ENCODE results near the gene G6PC3.
"Not testable (repeated sequence)": the region's sequence is repeated elsewhere in the genome, so short reads cannot be mapped to it uniquely, and the experiment has no call there.

G6PC3 gene

GRCh38 chr17:44118427-44119050, 48.0 kb downstream of the G6PC3 start:
- Histone ChIP-seq H3K36me3 (replicated peaks in 1 of 2; ENCODE audit: control insufficient read depth in 2 of 2, insufficient read depth in 2 of 2, low read length in 2 of 2) (peaks cover 0 to 9% of the 10 kb centered on the region in 2 donors), H3K4me2 (ENCODE audit: insufficient read depth, low read length, poor library complexity, severe bottlenecking) (no peak overlapping the region), H3K4me3 (ENCODE audit: low read length in 2 of 2) (no peak overlapping the region), H3K9ac (ENCODE audit: low read depth, low read length, poor library complexity) (no peak overlapping the region), H3K14ac (ENCODE audit: low read length) (no peak overlapping the region), H3K79me1 (ENCODE audit: low read depth, low read length) (peaks cover 10% of the 10 kb centered on the region), H2AK5ac (ENCODE audit: low read depth, low read length) (no peak overlapping the region), H3K4ac (ENCODE audit: low read length) (no peak overlapping the region), H3K23ac (ENCODE audit: low read depth, low read length, poor library complexity) (no peak overlapping the region), H2BK15ac (ENCODE audit: low read length) (no peak overlapping the region), H3K4me1 (ENCODE audit: control insufficient read depth in 2 of 2, insufficient read depth in 1 of 2, low read depth in 1 of 2, low read length in 2 of 2) (peaks cover 14 to 29% of the 10 kb centered on the region in 2 donors), H3K27me3 (ENCODE audit: control insufficient read depth in 3 of 3, insufficient read depth in 3 of 3, low read depth in 1 of 3, low read length in 3 of 3) (no peaks in the 10 kb centered on the region), H4K8ac (ENCODE audit: low read depth, low read length) (no peak overlapping the region), H3K27ac (replicated peaks; ENCODE audit: low read length) (no peak overlapping the region), H4K91ac (ENCODE audit: low read depth, low read length, poor library complexity) (no peak overlapping the region), H2BK120ac (ENCODE audit: low read depth, low read length) (no peak overlapping the region), H2AFZ (ENCODE audit: low read length) (no peak overlapping the region), H3K9me3 (replicated peaks in 1 of 2; ENCODE audit: control insufficient read depth in 2 of 2, insufficient read depth in 1 of 2, low read depth in 1 of 2, low read length in 2 of 2) (no peaks in the 10 kb centered on the region), H2BK12ac (ENCODE audit: low read length) (no peak overlapping the region), H3K18ac (ENCODE audit: low read length) (no peak overlapping the region), H2BK5ac (ENCODE audit: low read length) (no peak overlapping the region)
- no peak for DNase-seq (ENCODE audit: low spot score)
- WGBS, 2 donors (ENCODE audit: extremely low coverage in 2 of 2, insufficient read length in 2 of 2, insufficient replicate concordance in 1 of 2), result no CpG with 5 or more reads among the region's 10 CpGs

DNA sequence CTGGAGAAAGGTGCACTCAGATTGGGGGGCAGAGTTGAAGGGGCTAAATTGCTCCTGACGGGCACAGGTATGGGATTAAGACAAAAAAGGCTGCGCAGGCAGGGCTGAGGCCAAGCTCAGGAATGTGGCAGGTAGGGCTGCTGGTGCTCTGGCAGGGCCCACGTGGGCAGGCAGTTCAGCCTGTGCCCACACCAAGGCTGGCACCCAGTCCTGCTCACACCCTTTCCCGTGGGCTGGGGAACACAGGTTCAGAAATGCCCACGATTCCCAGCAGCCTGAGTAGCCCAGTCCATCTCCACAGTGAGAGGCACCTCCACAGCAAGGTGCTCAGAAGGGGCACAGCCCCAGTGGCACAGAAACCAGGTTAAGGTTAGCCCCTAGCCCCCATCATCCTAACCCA, 48.5 kb downstream of the G6PC3 start:
- H3K18ac ChIP-seq (ENCODE audit: low read length), result peak overlapping the region; percentile 49
- H3K4me2 ChIP-seq (ENCODE audit: insufficient read depth, low read length, poor library complexity, severe bottlenecking), result no peak overlapping the region
- H2AK5ac ChIP-seq (ENCODE audit: low read depth, low read length), result peak overlapping the region; percentile 47
- no peak overlapping the region for H2BK120ac ChIP-seq (ENCODE audit: low read depth, low read length)
- no peak for DNase-seq (ENCODE audit: low spot score)
- no peak overlapping the region for H3K4me3 ChIP-seq (ENCODE audit: low read length in 2 of 2)
- no peaks in the 10 kb centered on the region for H3K27me3 ChIP-seq (ENCODE audit: control insufficient read depth in 3 of 3, insufficient read depth in 3 of 3, low read depth in 1 of 3, low read length in 3 of 3)
- H3K9ac ChIP-seq (ENCODE audit: low read depth, low read length, poor library complexity), result peak overlapping the region; percentile 55
- H4K8ac ChIP-seq (ENCODE audit: low read depth, low read length), result no peak overlapping the region
- peak overlapping the region; percentile 4 for H3K23ac ChIP-seq (ENCODE audit: low read depth, low read length, poor library complexity)
- no peaks in the 10 kb centered on the region for H3K9me3 ChIP-seq (replicated peaks in 1 of 2; ENCODE audit: control insufficient read depth in 2 of 2, insufficient read depth in 1 of 2, low read depth in 1 of 2, low read length in 2 of 2)
- no peak overlapping the region for H2BK5ac ChIP-seq (ENCODE audit: low read length)
- peaks cover 0 to 9% of the 10 kb centered on the region in 2 donors for H3K36me3 ChIP-seq (replicated peaks in 1 of 2; ENCODE audit: control insufficient read depth in 2 of 2, insufficient read depth in 2 of 2, low read length in 2 of 2)
- no peak overlapping the region for H2BK12ac ChIP-seq (ENCODE audit: low read length)
- no peak overlapping the region for H2BK15ac ChIP-seq (ENCODE audit: low read length)
- H4K91ac ChIP-seq (ENCODE audit: low read depth, low read length, poor library complexity), result peak overlapping the region; percentile 8
- H3K27ac ChIP-seq (replicated peaks; ENCODE audit: low read length), result no peak overlapping the region
- no peak overlapping the region for H2AFZ ChIP-seq (ENCODE audit: low read length)
- no CpG with 5 or more reads among the region's 5 CpGs for WGBS, 2 donors (ENCODE audit: extremely low coverage in 2 of 2, insufficient read length in 2 of 2, insufficient replicate concordance in 1 of 2)
- H3K14ac ChIP-seq (ENCODE audit: low read length), result no peak overlapping the region
- H3K4ac ChIP-seq (ENCODE audit: low read length), result peak overlapping the region; percentile 41
- peaks cover 10% of the 10 kb centered on the region for H3K79me1 ChIP-seq (ENCODE audit: low read depth, low read length)
- H3K4me1 ChIP-seq (ENCODE audit: control insufficient read depth in 2 of 2, insufficient read depth in 1 of 2, low read depth in 1 of 2, low read length in 2 of 2), result peaks cover 15 to 31% of the 10 kb centered on the region in 2 donors

DNA sequence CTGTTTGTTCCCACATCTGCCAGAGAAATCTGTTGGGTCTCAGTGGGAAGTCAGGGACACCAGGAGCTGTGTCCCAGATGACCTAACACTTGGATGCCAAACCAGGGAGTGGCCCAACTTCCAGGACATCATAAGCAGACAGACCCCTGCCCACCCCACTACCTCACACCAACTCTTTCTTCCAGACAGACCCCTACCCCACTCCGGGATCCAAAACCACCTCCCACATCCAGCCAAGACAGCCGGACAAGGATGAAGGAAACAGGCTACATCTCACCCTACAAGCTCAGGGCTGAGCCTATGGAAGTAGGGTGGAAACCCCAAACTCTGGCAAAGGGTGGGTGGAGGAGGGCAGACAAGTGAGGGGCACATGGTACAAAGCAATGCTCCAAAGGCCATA, 49.3 kb downstream of the G6PC3 start:
- WGBS, 2 donors (ENCODE audit: extremely low coverage in 2 of 2, insufficient read length in 2 of 2, insufficient replicate concordance in 1 of 2), result no CpG with 5 or more reads among the region's 2 CpGs

GRCh38 chr17:44120281-44120680, 49.7 kb downstream of the G6PC3 start:
- H3K4me3 ChIP-seq (ENCODE audit: low read length in 2 of 2); H2BK120ac ChIP-seq (ENCODE audit: low read depth, low read length); H2BK15ac ChIP-seq (ENCODE audit: low read length); H2BK5ac ChIP-seq (ENCODE audit: low read length); H2BK12ac ChIP-seq (ENCODE audit: low read length); H3K9ac ChIP-seq (ENCODE audit: low read depth, low read length, poor library complexity); H3K36me3 ChIP-seq (replicated peaks in 1 of 2; ENCODE audit: control insufficient read depth in 2 of 2, insufficient read depth in 2 of 2, low read length in 2 of 2); H3K4me2 ChIP-seq (ENCODE audit: insufficient read depth, low read length, poor library complexity, severe bottlenecking); H3K4ac ChIP-seq (ENCODE audit: low read length); H3K14ac ChIP-seq (ENCODE audit: low read length); H2AFZ ChIP-seq (ENCODE audit: low read length); H3K9me3 ChIP-seq (replicated peaks in 1 of 2; ENCODE audit: control insufficient read depth in 2 of 2, insufficient read depth in 1 of 2, low read depth in 1 of 2, low read length in 2 of 2); H4K8ac ChIP-seq (ENCODE audit: low read depth, low read length); H3K23ac ChIP-seq (ENCODE audit: low read depth, low read length, poor library complexity); H2AK5ac ChIP-seq (ENCODE audit: low read depth, low read length); H3K18ac ChIP-seq (ENCODE audit: low read length); H3K27ac ChIP-seq (replicated peaks; ENCODE audit: low read length); DNase-seq (ENCODE audit: low spot score); H3K27me3 ChIP-seq (ENCODE audit: control insufficient read depth in 3 of 3, insufficient read depth in 3 of 3, low read depth in 1 of 3, low read length in 3 of 3); H3K79me1 ChIP-seq (ENCODE audit: low read depth, low read length); H4K91ac ChIP-seq (ENCODE audit: low read depth, low read length, poor library complexity): not testable (repeated sequence)
- no CpG with 5 or more reads among the region's 11 CpGs for WGBS, 2 donors (ENCODE audit: extremely low coverage in 2 of 2, insufficient read length in 2 of 2, insufficient replicate concordance in 1 of 2)
- peaks cover 16 to 31% of the 10 kb centered on the region in 2 donors for H3K4me1 ChIP-seq (ENCODE audit: control insufficient read depth in 2 of 2, insufficient read depth in 1 of 2, low read depth in 1 of 2, low read length in 2 of 2)

More for the DNA sequence above, 49.3 kb downstream of the G6PC3 start:
- peaks cover 16 to 31% of the 10 kb centered on the region in 2 donors for H3K4me1 ChIP-seq (ENCODE audit: control insufficient read depth in 2 of 2, insufficient read depth in 1 of 2, low read depth in 1 of 2, low read length in 2 of 2)
- H2BK5ac ChIP-seq (ENCODE audit: low read length), result no peak overlapping the region
- H3K18ac ChIP-seq (ENCODE audit: low read length), result no peak overlapping the region
- H3K9ac ChIP-seq (ENCODE audit: low read depth, low read length, poor library complexity), result no peak overlapping the region
- DNase-seq (ENCODE audit: low spot score), result no peak
- peaks cover 8% of the 10 kb centered on the region for H3K79me1 ChIP-seq (ENCODE audit: low read depth, low read length)
- no peak overlapping the region for H2AK5ac ChIP-seq (ENCODE audit: low read depth, low read length)
- no peak overlapping the region for H2AFZ ChIP-seq (ENCODE audit: low read length)
- no peaks in the 10 kb centered on the region for H3K27me3 ChIP-seq (ENCODE audit: control insufficient read depth in 3 of 3, insufficient read depth in 3 of 3, low read depth in 1 of 3, low read length in 3 of 3)
- no peak overlapping the region for H3K4me2 ChIP-seq (ENCODE audit: insufficient read depth, low read length, poor library complexity, severe bottlenecking)
- H3K27ac ChIP-seq (replicated peaks; ENCODE audit: low read length), result no peak overlapping the region
- no peaks in the 10 kb centered on the region for H3K9me3 ChIP-seq (replicated peaks in 1 of 2; ENCODE audit: control insufficient read depth in 2 of 2, insufficient read depth in 1 of 2, low read depth in 1 of 2, low read length in 2 of 2)
- no peak overlapping the region for H3K14ac ChIP-seq (ENCODE audit: low read length)
- H2BK12ac ChIP-seq (ENCODE audit: low read length), result no peak overlapping the region
- H2BK120ac ChIP-seq (ENCODE audit: low read depth, low read length), result no peak overlapping the region
- peaks cover 0 to 9% of the 10 kb centered on the region in 2 donors for H3K36me3 ChIP-seq (replicated peaks in 1 of 2; ENCODE audit: control insufficient read depth in 2 of 2, insufficient read depth in 2 of 2, low read length in 2 of 2)
- H4K8ac ChIP-seq (ENCODE audit: low read depth, low read length), result no peak overlapping the region
- H3K4me3 ChIP-seq (ENCODE audit: low read length in 2 of 2), result no peak overlapping the region
- no peak overlapping the region for H2BK15ac ChIP-seq (ENCODE audit: low read length)
- H4K91ac ChIP-seq (ENCODE audit: low read depth, low read length, poor library complexity), result no peak overlapping the region
- no peak overlapping the region for H3K4ac ChIP-seq (ENCODE audit: low read length)
- H3K23ac ChIP-seq (ENCODE audit: low read depth, low read length, poor library complexity), result no peak overlapping the region
